H1 (cell line): ENCODE results near the gene FASTKD1. TPM values are rescaled to one million over a fixed set of nuclear protein-coding genes. Genes with fewer than 3 reads are reported as not detected.
A peak's percentile ranks its signal among the peaks of the same experiment; 100 is the strongest.

Experiments used
- CHD1 ChIP-seq: IDR thresholded peaks from 2 replicates; pipeline ENCODE4 v1.6.1; 2012; ENCODE audit warnings: low read depth, low read length, improper control_type of control experiment
- CHD2 ChIP-seq: IDR thresholded peaks from 2 replicates; pipeline ENCODE4 v1.6.1; 2012; ENCODE audit warnings: low read length, improper control_type of control experiment
- EP300 ChIP-seq, 2 experiments: IDR thresholded peaks; 1 replicate in 1 of 2; 2 replicates in 1 of 2; pipeline ENCODE4 v1.6.1; 2011 to 2012; ENCODE audit warnings: low read depth in 2 of 2, low read length in 2 of 2, mild to moderate bottlenecking in 2 of 2, borderline replicate concordance in 1 of 2, inconsistent platforms in 1 of 2, moderate library complexity in 1 of 2
- PHF8 ChIP-seq: fragments of 200-600 bp; sonication (generic); conservative IDR thresholded peaks from 2 replicates; pipeline ENCODE4 v1.7.1; 2012; ENCODE audit warnings: low read depth, mild to moderate bottlenecking, inconsistent platforms, low read length, moderate library complexity
- SP1 ChIP-seq: IDR thresholded peaks from 2 replicates; pipeline ENCODE4 v1.6.1; 2011; ENCODE audit warnings: low read depth, low read length
- ZNF274 ChIP-seq: IDR thresholded peaks from 2 replicates; pipeline ENCODE4 v1.7.0; 2012; ENCODE audit warnings: low read length, borderline replicate concordance; ENCODE audit errors: extremely low read depth
- polyA plus RNA-seq, 7 experiments: library from polyadenylated mRNA; depleted of rRNA in 3 of 7; stranded (reverse) in 5 of 7; unstranded in 2 of 7; fragments of >200 nt in 5 of 7; fragments of 200-250 nt in 2 of 7; gene quantifications; 1 replicate in 5 of 7; 2 replicates in 1 of 7; 4 replicates in 1 of 7; pipeline versions ENCODE4 v1.2.1 to v1.2.3, GENCODE V29; 2011 to 2013; ENCODE audit warnings: missing spikeins in 2 of 7, mixed read lengths in 2 of 7
- total RNA-seq: library from RNA; stranded (reverse); fragmentation: NEBNext Ultra II Directional; extraction: Animal tissue kit (Norgen Biotek cat#: 25700); gene quantifications from 2 replicates; pipeline ENCODE4 v1.2.1, GENCODE V29; 2021
- TF ChIP-seq, protein P1 (sequence below): fragments of 300-600 bp; sonication (generic); IDR thresholded peaks from 2 replicates; pipeline ENCODE4 v1.7.1; 2012; ENCODE audit warnings: low read length, moderate library complexity, mild to moderate bottlenecking, inconsistent platforms; ENCODE audit not compliant: insufficient replicate concordance
- TF ChIP-seq, protein P2 (sequence below): IDR thresholded peaks from 2 replicates; pipeline ENCODE4 v1.6.1; 2012; ENCODE audit warnings: inconsistent platforms

Gene FASTKD1
- total and polyA plus RNA-seq, 2 of the 8 experiments (the other 6 are each of a cell fraction or from before 2014, with no cell fraction given), result 18.7 to 70.8 TPM

DNA sequence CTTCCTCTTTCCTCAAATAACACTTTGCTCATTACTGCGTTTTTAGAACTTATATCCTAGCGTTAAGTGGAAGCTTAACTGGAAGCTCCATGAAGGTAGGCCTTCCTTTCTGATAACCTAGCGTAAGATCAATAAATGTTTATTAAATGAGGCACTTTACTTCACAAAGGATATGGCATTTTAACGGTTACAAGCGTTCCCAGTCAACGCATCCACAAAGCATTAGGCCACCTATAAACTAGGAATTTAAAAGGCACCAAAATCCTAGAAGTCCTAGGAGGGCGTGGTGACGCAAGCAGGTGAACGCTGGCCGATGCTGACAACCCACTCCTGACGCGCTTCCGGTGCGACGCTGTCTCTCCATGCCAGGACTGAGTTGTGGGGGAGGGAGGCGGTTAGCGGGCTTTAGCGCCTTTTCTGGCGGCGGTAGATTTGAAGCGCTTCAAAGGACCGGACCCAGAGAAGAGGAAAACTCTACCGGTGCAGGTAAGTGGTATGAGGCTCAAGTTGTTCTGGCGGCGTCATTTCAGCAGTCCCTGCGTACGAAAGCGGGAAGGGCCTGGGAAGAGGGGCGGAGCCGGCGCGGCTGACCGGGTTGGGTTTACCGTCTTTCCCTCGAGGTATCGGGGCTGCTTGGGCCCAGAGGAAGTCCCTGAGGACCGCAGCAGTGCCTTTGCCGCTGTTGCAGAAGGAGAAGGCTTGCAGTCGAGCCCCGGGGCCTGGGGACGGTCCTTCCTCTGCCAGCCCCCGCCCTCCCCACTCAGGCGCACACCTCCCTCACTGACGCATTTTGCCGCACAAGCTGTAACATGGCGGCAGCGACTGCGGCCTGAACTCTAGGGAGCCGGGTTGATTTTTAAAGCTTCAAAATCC lies 10.6 kb upstream of the FASTKD1 start, which contains the start of gene PPIG (continued):
- TF ChIP-seq, protein P1, sequence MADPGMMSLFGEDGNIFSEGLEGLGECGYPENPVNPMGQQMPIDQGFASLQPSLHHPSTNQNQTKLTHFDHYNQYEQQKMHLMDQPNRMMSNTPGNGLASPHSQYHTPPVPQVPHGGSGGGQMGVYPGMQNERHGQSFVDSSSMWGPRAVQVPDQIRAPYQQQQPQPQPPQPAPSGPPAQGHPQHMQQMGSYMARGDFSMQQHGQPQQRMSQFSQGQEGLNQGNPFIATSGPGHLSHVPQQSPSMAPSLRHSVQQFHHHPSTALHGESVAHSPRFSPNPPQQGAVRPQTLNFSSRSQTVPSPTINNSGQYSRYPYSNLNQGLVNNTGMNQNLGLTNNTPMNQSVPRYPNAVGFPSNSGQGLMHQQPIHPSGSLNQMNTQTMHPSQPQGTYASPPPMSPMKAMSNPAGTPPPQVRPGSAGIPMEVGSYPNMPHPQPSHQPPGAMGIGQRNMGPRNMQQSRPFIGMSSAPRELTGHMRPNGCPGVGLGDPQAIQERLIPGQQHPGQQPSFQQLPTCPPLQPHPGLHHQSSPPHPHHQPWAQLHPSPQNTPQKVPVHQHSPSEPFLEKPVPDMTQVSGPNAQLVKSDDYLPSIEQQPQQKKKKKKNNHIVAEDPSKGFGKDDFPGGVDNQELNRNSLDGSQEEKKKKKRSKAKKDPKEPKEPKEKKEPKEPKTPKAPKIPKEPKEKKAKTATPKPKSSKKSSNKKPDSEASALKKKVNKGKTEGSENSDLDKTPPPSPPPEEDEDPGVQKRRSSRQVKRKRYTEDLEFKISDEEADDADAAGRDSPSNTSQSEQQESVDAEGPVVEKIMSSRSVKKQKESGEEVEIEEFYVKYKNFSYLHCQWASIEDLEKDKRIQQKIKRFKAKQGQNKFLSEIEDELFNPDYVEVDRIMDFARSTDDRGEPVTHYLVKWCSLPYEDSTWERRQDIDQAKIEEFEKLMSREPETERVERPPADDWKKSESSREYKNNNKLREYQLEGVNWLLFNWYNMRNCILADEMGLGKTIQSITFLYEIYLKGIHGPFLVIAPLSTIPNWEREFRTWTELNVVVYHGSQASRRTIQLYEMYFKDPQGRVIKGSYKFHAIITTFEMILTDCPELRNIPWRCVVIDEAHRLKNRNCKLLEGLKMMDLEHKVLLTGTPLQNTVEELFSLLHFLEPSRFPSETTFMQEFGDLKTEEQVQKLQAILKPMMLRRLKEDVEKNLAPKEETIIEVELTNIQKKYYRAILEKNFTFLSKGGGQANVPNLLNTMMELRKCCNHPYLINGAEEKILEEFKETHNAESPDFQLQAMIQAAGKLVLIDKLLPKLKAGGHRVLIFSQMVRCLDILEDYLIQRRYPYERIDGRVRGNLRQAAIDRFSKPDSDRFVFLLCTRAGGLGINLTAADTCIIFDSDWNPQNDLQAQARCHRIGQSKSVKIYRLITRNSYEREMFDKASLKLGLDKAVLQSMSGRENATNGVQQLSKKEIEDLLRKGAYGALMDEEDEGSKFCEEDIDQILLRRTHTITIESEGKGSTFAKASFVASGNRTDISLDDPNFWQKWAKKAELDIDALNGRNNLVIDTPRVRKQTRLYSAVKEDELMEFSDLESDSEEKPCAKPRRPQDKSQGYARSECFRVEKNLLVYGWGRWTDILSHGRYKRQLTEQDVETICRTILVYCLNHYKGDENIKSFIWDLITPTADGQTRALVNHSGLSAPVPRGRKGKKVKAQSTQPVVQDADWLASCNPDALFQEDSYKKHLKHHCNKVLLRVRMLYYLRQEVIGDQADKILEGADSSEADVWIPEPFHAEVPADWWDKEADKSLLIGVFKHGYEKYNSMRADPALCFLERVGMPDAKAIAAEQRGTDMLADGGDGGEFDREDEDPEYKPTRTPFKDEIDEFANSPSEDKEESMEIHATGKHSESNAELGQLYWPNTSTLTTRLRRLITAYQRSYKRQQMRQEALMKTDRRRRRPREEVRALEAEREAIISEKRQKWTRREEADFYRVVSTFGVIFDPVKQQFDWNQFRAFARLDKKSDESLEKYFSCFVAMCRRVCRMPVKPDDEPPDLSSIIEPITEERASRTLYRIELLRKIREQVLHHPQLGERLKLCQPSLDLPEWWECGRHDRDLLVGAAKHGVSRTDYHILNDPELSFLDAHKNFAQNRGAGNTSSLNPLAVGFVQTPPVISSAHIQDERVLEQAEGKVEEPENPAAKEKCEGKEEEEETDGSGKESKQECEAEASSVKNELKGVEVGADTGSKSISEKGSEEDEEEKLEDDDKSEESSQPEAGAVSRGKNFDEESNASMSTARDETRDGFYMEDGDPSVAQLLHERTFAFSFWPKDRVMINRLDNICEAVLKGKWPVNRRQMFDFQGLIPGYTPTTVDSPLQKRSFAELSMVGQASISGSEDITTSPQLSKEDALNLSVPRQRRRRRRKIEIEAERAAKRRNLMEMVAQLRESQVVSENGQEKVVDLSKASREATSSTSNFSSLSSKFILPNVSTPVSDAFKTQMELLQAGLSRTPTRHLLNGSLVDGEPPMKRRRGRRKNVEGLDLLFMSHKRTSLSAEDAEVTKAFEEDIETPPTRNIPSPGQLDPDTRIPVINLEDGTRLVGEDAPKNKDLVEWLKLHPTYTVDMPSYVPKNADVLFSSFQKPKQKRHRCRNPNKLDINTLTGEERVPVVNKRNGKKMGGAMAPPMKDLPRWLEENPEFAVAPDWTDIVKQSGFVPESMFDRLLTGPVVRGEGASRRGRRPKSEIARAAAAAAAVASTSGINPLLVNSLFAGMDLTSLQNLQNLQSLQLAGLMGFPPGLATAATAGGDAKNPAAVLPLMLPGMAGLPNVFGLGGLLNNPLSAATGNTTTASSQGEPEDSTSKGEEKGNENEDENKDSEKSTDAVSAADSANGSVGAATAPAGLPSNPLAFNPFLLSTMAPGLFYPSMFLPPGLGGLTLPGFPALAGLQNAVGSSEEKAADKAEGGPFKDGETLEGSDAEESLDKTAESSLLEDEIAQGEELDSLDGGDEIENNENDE, result no peak
- peak; percentile 83 for TF ChIP-seq PHF8
- peak; percentile 48; the same call in 1 of the 2 replicates for TF ChIP-seq SP1
- no peak for TF ChIP-seq ZNF274
- TF ChIP-seq CHD2, result no peak; the same call in 1 of the 2 replicates
- TF ChIP-seq, protein P2, sequence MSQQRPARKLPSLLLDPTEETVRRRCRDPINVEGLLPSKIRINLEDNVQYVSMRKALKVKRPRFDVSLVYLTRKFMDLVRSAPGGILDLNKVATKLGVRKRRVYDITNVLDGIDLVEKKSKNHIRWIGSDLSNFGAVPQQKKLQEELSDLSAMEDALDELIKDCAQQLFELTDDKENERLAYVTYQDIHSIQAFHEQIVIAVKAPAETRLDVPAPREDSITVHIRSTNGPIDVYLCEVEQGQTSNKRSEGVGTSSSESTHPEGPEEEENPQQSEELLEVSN, result peak; percentile 56
- TF ChIP-seq CHD1, result no peak
- peak in 1 of 2 experiments; percentile 50; a peak in 1 of 3 replicates for TF ChIP-seq EP300 (IDR thresholded peaks at IDR 0.05; ENCODE audit: borderline replicate concordance in 1 of 2, low read depth in 2 of 2, low read length in 2 of 2)
